Right hindlimb (tissue), 1 donor: ENCODE data around the gene B4GALNT4.
"Not testable (repeated sequence)": the region's sequence is repeated elsewhere in the genome, so short reads cannot be mapped to it uniquely, and the experiment has no call there.

ENCODE experiments used
- DNase-seq: peaks from one replicate; pipeline ENCODE4 v3.0.0-alpha.2; 2018

B4GALNT4 gene

DNA sequence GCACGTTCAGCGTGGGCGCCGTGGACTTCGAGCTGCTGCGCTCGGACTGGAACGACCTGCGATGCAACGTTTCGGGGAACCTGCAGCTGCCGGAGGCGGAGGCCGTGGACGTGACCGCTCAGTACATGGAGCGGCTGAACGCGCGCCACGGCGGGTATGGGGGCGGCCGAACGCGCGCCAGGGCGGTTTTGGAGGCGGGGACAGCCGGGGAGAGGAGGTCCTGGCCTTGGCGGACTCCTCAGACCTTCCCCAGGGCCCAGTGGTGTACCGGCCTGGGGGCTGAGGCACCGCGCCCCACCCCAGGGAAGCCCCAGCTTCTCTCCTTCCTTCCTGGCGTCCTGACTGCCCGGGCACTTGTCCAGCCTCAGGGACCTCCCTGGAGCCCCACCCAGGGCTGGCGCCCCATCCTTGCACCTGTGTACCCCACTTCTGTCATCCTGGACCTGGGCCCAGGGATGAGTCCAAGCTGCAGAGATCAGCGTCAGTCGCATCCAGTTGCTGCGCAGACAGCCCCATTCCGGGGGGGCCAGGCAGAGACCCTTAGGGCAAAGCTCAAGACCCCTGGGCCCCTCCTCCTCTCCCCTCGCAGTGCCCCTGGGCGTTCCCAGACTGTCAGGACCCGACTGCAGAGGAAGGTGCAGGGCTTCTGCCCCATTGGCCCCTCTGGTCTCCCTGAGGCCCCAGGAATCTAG is 8.0 kb downstream of the B4GALNT4 start:
- DNase-seq: no peak

DNA sequence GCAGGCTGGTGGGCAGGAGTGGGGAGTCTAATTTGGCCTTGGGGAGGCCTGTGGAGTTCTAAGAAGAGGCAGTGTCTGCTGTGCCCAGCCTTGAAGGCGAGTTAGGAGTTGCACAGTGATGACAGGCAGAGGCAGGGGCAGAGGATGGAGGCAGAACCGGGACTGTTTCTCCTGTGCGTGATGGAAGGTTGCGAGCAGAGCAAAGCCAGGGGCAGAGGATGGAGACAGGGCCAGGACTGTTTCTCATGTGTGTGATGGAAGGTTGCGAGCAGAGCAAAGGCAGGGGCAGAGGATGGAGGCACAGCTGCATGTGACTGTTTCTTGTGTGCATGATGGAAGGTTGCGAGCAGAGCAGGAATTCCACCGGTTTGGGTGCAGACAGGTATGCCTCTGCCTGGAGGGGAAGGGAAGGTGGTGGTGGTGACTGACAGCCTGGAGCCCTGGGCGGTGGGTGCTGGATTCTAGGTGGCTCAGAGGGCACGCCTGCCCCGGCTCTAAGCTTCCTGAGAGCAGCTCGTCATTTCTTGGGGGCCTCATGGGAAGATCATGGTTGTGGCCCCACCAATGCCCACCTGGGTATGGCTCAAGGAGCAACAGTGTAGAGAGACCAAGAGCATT is 8.7 kb downstream of the B4GALNT4 start:
- DNase-seq: no peak

DNA sequence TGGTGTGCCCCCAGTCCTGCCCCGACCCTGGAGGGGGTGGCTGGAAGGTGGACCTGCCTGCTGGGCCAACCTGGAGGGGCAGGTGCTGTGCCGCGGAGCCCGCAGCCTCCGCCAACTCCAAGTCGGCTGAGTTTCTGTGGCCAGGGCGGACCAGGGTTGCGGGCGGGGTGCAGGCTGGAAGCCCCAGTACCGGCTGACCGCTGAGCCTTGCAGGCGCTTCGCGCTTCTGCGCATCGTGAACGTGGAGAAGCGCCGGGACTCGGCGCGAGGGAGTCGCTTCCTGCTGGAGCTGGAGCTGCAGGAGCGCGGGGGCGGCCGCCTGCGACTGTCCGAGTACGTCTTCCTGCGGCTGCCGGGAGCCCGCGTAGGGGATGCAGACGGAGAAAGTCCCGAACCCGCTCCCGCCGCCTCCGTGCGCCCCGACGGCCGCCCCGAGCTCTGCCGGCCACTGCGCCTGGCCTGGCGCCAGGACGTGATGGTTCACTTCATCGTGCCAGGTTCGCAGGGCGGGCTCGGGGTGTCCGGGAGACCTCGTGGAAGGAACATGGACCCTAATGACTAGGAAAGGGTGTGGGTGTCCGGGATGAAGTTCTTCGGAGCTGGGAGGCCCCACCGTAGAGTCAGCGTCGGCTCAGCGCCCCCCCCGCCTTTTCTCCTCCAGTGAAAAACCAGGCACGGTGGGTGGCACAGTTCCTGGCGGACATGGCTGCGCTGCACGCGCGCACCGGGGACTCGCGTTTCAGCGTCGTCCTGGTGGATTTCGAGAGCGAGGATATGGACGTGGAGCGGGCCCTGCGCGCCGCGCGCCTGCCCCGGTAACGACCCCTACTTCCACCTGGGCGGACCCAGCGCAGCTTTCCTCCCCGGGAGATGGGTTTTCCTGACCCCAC is 10.2 kb downstream of the B4GALNT4 start:
- no peak for DNase-seq

DNA sequence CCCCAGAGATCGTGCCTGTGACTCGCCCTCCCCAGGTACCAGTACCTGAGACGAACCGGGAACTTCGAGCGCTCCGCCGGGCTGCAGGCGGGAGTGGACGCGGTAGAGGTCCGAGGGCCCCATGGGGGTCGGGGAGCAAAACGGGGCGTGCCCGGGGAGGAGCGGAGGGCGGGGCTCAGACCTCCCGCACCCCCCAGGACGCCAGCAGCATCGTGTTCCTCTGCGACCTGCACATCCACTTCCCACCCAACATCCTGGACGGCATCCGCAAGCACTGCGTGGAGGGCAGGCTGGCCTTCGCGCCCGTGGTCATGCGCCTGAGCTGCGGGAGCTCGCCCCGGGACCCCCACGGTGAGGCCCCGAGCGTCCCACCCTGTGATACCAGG is 10.8 kb downstream of the B4GALNT4 start:
- DNase-seq: no peak

DNA sequence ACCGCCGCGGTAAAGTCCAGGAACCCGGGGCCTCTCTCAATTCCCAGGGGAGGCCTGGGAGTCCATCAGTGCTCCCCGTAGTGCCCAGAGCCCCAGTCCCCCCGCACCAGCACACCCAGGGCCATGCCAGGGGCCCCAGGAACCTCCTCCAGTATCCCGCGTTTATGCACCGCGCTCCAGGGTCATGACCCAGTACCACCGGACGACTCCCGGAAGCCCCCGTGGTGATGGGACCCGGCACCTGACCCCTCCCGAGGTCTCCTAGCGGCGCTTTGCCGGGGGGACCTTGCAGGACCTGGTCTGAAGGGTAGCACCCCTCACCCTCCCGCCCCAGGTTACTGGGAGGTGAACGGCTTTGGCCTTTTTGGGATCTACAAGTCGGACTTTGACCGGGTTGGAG is 11.2 kb downstream of the B4GALNT4 start:
- no peak for DNase-seq

DNA sequence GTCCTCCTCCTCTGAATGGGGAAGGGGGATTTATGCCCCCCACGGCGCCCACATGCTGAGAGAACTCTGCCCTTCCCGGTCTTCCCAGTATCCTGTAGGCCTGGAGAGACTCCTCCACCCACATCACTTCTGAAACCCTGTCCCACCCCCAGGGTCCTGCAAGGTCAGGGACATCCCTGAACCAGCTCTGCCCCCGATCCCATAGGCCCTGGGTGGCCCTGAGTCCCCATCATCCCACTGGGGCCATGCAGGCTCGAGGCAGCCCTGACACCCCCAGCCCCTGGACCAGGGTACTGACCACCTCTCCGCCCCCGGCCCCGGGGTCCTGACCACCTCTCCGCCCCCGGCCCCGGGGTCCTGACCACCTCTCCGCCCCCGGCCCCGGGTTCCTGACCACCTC is 11.7 kb downstream of the B4GALNT4 start:
- DNase-seq: no peak

DNA sequence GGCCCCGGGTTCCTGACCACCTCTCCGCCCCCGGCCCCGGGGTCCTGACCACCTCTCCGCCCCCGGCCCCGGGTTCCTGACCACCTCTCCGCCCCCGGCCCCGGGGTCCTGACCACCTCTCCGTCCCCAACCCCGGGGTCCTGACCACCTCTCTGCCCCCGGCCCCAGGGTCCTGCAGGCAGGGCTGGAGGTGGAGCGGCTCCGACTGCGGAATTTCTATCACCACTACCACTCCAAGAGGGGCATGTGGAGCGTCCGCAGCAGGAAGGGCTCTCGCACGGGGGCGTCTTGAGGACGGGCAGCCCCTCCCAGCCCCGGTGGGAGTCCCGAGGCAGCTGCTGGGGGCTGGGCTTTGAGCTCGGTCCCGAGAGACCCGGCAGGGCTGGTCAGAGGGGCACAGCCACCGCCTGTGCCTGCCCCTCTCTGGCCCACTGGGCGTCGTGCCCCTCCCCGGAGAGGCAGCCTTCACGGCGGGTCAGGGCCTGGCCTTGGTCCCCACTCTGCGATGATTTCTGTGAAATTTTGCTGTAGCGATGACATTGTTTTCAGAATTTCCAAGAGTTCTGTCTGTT is 12.3 kb downstream of the B4GALNT4 start:
- no peak for DNase-seq

DNA sequence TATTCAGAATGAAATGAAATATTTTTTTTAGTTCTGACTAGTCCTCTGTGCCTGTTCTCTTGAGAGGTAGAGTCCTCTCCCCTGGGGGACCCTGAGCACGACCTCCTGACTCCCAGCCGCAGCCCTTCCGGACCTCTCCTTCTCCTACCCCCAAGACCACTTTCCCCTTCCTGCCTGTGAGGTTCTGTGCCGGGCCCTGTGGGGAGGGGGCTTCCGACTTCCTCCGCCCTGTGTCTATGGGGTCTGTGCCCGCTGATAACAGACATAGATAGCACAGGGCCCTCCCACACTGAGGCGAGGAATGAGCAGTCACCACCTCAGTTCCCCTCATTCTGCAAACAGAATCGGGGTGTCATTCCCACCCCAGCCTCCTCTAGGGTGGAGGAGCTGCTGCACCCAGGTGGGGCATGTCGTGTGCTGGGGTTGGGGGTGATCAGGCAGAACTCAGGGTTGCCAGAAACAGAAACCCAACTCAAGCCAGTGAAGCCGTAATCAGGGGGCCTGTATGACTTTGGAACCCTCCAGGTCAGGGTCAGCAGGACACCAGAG is 12.9 kb downstream of the B4GALNT4 start:
- DNase-seq: no peak

DNA sequence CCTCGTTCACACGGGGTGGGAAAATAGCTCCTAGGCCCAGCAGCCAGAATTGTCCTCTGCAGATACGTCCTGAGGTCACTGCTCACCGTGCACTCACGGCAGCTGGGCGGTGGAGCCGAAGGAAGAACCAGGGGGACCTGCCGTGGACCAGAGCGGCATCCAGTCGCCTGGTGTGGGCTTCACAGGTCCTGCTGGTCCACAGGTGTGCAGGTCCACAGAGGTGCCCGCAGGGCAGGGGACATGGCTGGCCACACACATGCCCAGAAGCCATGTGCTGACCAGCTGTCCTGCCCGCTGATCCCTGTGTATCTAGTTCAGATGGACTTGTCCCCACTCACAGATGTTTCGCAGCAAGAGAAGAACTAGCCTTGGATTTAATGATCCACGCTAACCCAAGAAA is 14.1 kb downstream of the B4GALNT4 start:
- DNase-seq: no peak

DNA sequence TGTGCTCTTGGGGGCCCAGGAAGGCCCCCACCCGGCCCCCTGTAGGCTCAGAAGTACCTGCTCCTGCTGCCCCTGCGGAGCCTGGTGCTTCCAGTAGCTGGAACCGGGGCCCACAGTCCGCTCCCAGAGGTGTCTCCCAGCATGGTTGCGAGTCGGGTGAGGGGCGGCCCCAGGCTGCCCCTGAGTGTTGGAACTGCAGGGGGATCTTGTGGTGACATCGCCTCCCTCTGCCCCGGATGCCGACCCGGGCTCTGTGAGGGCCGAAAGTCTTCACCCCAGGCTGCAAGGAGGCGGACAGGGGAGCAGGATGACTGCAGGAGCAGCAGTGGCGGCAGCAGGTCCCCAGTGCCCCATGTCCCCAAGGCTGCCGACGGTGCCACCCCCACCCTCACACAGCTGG is 15.2 kb downstream of the B4GALNT4 start:
- no peak for DNase-seq

DNA sequence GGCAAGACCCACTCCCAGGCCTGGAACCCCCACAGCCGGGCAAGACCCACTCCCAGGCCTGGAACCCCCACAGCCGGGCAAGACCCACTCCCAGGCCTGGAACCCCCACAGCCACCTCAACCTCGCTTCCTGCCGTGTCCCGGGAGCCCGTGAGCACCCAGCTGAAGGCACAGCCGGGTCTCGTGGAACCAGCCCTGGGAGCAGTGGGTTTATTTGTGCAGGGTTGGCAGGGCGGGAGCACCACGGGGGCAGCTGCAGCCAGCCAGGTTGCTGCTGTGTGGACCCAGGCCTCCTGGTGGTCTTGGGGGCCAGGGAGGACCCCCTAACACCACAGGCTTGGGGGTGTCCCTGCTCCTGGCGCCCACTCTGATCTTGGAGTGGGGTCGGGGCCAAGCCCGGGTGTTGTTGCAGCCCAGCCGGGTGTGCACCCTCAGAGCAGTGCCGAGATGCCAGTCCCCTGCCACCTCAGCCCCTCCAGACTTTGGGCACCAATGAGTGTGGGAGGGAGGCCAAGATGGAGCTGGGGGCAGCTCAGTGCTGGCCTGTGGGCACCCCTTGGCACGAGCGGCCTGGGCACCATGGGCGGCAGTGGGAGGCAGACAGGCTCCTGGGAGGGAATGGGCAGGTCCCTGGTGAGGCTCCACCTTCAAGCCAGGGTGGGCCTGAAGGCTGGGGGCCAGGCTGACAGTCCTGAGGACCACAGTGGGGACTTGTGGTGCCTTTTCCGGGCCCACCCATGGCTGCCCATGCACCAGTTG is 16.5 kb downstream of the B4GALNT4 start:
- DNase-seq: no peak

DNA sequence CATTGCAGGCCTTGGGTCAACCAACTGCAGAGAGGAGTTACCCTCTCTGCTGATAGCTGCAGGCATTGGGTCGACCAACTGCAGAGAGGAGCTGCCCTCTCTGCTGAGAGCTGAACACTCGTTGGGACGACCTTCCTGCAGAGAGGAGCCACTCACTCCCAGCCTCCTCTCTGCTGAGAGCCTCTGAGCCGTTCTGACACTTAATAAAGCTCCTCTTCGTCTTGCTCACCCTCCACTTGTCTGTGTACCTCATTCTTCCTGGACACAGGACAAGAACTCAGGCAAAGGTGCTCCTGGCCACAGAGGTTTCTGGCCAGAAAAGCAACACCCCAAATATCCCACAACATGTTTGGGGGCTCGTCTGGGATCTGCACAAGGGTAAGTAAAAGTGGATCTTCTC is 17.2 kb downstream of the B4GALNT4 start:
- DNase-seq: no peak

DNA sequence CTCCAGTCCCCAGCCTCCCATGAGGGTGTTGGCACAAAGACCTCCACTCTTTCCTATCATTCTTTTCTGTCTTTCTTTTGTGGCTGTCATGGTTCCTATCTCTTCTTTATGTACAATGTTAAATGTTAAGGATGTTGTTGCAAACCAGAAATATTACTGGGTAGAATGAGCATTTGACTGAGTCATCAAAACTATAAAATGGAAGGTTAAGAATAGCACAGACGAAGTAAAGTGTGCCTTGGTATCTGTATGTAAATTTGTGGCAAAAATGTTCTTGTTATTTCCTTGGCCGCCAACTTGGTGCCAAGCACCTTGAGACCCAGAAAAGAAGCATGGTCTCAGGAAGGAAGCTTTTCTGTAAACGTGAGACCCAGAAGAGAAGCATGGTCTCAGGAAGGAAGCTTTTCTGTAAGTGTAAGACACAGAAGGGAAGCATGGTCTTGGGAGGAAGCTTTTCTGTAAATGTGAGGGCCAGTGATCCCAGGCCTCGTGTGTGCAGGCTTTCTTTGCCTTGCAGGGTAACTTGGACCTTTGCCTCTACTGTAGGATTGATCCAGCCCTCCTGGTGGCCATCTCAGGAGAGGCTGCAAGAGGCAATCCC is 18.0 kb downstream of the B4GALNT4 start:
- DNase-seq: no peak

DNA sequence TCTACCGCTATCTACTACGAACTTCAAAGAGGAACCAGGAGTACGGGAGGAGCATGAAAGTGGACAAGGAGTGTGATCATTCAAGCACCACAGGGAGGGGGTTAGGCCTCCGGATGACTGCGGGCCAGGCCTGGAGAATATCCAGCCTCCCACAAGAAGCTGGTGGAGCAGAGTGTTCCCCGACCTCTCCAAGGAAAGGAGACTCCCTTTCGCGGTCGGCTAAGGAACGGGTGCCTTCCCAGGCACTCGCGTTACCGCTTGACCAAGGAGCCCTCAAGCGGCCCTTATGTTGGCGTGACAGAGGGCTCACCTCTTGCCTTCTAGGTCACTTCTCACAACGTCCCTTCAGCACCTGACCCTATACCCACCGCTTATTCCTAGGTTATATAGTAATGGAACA is 20.1 kb downstream of the B4GALNT4 start:
- not testable (repeated sequence) for DNase-seq

DNA sequence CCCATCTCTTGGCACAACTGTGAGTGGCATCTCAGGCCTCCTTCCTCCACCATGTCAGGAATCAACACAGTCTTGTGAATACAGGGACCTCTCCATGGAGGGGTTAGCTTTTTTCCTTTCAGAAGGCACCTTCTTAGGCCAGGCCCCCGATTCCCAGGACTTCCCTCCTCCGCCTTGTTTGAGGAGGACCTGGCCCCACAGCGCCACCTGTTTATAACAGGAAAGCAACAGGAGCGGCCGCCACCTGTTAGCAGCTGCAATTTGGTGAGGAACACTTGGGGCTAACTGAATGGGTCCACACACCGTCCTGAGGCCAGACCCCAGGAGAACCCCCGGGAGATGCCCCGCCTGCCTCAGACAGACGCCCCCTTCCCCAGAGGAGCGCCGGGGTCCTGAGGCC is 20.9 kb downstream of the B4GALNT4 start:
- no peak for DNase-seq

DNA sequence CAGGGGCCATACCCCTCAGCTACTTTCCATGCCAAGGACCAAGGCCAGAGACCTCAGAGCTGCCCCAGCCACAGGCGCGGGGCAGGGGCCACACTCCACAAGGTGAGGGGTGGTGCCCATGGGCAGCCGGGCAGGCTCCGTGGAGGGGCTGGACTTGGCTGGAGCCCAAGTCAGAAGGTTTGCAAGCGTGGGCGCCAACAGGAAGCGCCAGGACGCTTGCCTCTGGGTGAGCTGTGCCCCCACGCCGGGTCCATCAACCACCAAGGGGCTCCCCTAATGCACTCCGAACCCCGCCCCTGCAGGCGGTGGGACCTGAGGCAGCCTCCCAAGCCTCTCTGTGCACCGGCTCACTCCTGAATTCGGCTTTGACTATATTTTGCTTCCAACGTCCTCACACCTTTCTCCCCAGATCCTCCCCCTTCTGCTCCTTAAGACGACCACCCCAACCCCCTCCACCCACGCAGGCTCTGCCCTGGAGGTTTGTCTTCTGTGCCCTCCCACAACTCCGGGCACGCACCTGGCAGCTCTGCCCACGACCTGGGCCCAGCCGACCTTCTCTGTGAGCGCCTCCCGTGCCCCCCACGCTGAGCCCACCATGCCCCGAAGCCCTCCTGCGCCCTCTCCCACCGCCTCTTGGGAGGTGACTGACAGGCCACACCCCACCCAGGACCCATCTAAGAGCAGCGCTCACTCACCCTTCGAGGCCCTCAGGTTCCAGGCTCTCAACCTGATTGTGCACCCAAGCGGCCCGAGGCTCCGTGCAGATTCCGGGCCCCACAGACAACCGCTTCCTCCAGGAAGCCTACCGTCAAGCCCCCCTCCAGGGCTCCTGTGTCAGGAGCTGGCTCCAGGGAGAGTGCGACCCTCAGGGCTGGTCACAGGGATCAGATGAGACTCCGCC is 22.1 kb downstream of the B4GALNT4 start:
- DNase-seq: no peak

DNA sequence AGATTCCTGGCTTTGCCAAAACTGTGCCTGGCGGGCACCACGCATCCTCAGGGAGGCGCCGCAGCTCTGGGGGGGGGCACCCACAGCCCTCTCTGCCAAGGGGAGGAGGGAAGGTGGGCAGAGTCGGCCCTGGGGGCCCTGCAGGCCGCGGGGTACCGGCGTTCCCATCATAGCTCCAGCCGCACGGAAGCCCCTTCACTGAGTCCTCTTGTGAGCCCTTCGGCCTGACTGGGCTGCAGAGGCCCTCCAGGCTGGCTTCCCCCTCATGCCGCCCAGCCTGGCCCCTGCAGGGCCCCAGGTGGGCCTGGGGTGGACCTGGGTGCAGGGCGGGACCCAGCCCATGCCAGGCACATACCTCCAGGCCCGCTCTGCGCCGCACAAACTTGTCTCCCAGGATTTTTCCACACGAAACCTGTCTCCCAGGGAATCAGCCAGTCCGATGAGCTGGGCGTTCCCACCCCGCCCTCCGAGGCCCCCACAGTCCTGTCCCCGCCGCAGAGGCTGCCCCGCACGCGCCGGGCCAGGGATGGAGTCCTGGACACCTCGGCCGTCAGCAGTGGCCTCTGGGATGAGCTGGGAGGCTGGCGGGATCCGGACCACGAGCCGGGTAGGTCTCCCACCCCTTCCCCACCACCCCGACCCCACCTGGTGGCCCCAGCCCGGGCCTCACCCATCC is 22.9 kb downstream of the B4GALNT4 start:
- DNase-seq: no peak

DNA sequence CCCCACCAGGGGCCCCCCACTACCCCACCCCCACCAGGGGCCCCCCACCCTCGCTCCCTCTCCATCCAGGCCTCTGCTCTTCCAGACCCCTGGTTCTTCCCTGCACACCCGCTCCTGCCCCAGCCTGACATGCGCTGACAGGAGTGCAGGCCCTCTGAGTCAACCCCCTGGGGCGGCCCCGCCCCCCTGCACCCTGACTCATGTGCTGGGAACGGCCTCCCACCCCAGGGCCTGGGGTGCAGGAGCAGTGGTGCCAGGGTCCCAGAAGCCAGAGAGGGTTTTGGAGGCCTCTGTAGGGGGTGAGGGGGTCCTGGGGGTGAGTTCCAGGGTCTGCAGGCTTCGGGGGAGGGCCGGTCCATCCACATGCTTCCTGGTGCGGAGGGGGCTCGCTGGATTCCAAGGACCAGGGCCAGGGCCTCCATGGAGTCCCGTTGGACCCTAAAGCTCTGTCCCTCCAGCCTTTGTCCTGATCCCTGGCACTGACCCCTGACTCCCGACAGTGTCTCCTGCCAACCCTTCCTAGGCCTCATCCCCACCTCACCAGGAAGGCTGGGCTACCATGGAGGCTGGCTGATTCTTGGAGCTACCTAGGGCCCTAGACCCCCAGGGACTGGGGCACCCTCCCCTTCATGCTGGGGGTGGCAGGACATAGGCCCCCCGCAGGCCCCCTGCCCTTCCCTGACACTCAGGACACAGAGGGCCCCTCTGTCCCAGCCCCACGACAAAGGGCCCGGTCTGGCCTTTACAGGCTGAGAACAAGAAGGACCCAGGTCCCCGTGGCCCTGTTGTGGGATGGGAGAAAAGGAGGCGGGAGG is 24.1 kb downstream of the B4GALNT4 start:
- DNase-seq: no peak

DNA sequence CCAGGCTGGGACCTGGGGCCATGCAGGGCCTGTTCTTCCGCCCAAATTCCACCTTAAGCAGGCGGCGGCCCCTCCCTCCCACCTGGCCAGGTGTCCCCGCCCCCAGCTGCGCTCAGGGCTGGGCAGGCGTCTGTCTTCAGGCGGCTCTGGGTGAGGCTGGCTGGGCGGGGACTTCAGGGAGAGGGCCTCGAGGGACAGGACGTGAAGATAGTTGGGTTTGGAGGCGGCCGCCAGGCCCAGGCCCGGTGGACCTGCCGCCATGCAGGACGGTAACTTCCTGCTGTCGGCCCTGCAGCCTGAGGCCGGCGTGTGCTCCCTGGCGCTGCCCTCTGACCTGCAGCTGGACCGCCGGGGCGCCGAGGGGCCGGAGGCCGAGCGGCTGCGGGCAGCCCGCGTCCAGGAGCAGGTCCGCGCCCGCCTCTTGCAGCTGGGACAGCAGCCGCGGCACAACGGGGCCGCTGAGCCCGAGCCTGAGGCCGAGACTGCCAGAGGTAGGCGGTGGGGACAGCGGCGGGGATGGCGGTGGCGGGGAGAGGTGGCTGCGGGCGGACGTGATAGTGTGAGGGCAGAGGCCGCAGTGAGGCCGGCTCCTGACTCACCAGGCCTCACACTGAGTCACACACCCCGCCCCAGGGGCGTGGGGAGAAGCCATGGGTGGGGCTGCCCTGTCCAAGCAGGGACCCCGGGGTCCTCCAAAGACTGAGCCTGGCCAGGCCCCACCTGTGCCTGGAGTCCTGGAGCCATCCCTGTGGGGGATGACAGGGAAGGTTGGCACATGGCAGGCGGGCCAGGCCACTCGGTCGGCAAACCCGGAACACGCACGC is 24.9 kb downstream of the B4GALNT4 start, which contains the start of gene PKP3:
Gene PKP3 (plus strand): TSS at position 176 of the 824 bp plus-strand sequence. CDS start 84 bp downstream, at position 260.
- DNase-seq: no peak
